Measurements from ENCODE around the gene STN1. TPM values are rescaled to one million over a fixed set of nuclear protein-coding genes. Genes with fewer than 3 reads are reported as not detected.

STN1 gene
- total RNA-seq, 2 donors from 2014 or later, result 5.9 to 32.2 TPM

GRCh38 chr10:103851261-103851660, 66.7 kb downstream of the STN1 start:
- Histone ChIP-seq H3K36me3 (replicated peaks in 1 of 2; ENCODE audit: insufficient read depth in 1 of 2, low read depth in 2 of 2) (no peaks in the 10 kb centered on the region), H3K9me3 (no peaks in the 10 kb centered on the region), H3K27ac (no peak overlapping the region), H3K4me3 (no peak overlapping the region), H3K4me1 (peaks cover 57% of the 10 kb centered on the region), H3K27me3 (no peaks in the 10 kb centered on the region)
- no peak for ATAC-seq
- DNase-seq, result no peak
- TF ChIP-seq POLR2A (IDR thresholded peaks at IDR 0.05) (no peak), CTCF (IDR thresholded peaks at IDR 0.05) (no peak)
- intact Hi-C loops (cut with DNase I), result no loop called here
- WGBS, 2 donors, result 78 to 89% methylated on average over 4 of the region's 4 CpGs

- Histone ChIP-seq H3K9me3 (no peaks in the 10 kb centered on the region), H3K4me3 (no peak overlapping the region), H3K27ac (peak overlapping the region in 2 of 4 donors; percentile 30 to 40), H3K4me1 (peaks cover 57% of the 10 kb centered on the region), H3K27me3 (no peaks in the 10 kb centered on the region), H3K36me3 (replicated peaks in 1 of 2; ENCODE audit: insufficient read depth in 1 of 2, low read depth in 2 of 2) (no peaks in the 10 kb centered on the region)
- TF ChIP-seq CTCF (IDR thresholded peaks at IDR 0.05) (no peak), POLR2A (IDR thresholded peaks at IDR 0.05) (no peak)
- 60 to 90% methylated on average over 3 of the region's 3 CpGs for WGBS, 2 donors
- no peak for DNase-seq
- intact Hi-C loops (cut with DNase I), result no loop called here
- no peak for ATAC-seq
Observed at GRCh38 chr10:103850572-103850895, 67.5 kb downstream of the STN1 start.

GRCh38 chr10:103849880-103850571, 68.0 kb downstream of the STN1 start:
- Histone ChIP-seq H3K36me3 (replicated peaks in 1 of 2; ENCODE audit: insufficient read depth in 1 of 2, low read depth in 2 of 2) (no peaks in the 10 kb centered on the region), H3K9me3 (no peaks in the 10 kb centered on the region), H3K4me1 (peaks cover 58% of the 10 kb centered on the region), H3K27me3 (no peaks in the 10 kb centered on the region), H3K4me3 (no peak overlapping the region), H3K27ac (peak overlapping the region in 2 of 4 donors; percentile 30 to 40)
- ATAC-seq (no peak), DNase-seq (peak in 1 of 4 donors; percentile 48)
- TF ChIP-seq CTCF (IDR thresholded peaks at IDR 0.05) (no peak), POLR2A (IDR thresholded peaks at IDR 0.05) (no peak)
- intact Hi-C loops (cut with DNase I), result no loop called here
- 63 to 65% methylated on average over 8 of the region's 8 CpGs for WGBS, 2 donors

GRCh38 chr10:103849212-103849877, 68.6 kb downstream of the STN1 start:
- no peaks in the 10 kb centered on the region for H3K9me3 ChIP-seq
- H3K27ac ChIP-seq, result peak overlapping the region in 2 of 4 donors; percentile 30 to 40
- DNase-seq (no peak), ATAC-seq (no peak)
- H3K4me1 ChIP-seq, result peaks cover 57% of the 10 kb centered on the region
- no peak for TF ChIP-seq CTCF (IDR thresholded peaks at IDR 0.05)
- no peak for TF ChIP-seq POLR2A (IDR thresholded peaks at IDR 0.05)
- 73 to 81% methylated on average over 10 of the region's 10 CpGs for WGBS, 2 donors
- no peak overlapping the region for H3K4me3 ChIP-seq
- no peaks in the 10 kb centered on the region for H3K27me3 ChIP-seq
- intact Hi-C loops (cut with DNase I), result no loop called here
- H3K36me3 ChIP-seq (replicated peaks in 1 of 2; ENCODE audit: insufficient read depth in 1 of 2, low read depth in 2 of 2), result no peaks in the 10 kb centered on the region
